Measurements from ENCODE around the gene ZHX3.

ZHX3 gene

GRCh38 chr20:41171736-41172295 lies 145.7 kb downstream of the ZHX3 start:
- peak in 1 of 2 experiments; percentile 4 for DNase-seq (ENCODE audit: low spot score in 2 of 2)
- Histone ChIP-seq H3K36me3 (replicated peaks) (peaks cover 83% of the 10 kb centered on the region), H3K4me1 (no peaks in the 10 kb centered on the region), H3K27me3 (ENCODE audit: low read depth) (no peaks in the 10 kb centered on the region), H3K4me3 (no peak overlapping the region), H3K9me3 (no peaks in the 10 kb centered on the region)
- in situ Hi-C loops (cut with MboI; ENCODE audit: low sequenced_read_pairs) = no loop called here

- H3K27me3 ChIP-seq (ENCODE audit: low read depth) = no peaks in the 10 kb centered on the region
- H3K36me3 ChIP-seq (replicated peaks) = peaks cover 85% of the 10 kb centered on the region
These were observed 147.0 kb downstream of the ZHX3 start for GRCh38 chr20:41170386-41171105.

GRCh38 chr20:41169791-41170351 lies 147.7 kb downstream of the ZHX3 start:
- Histone ChIP-seq H3K36me3 (replicated peaks) (peaks cover 87% of the 10 kb centered on the region), H3K9me3 (no peaks in the 10 kb centered on the region), H3K4me3 (no peak overlapping the region), H3K4me1 (no peaks in the 10 kb centered on the region), H3K27me3 (ENCODE audit: low read depth) (no peaks in the 10 kb centered on the region)
- in situ Hi-C loops (cut with MboI; ENCODE audit: low sequenced_read_pairs) = no loop called here
- no peak for DNase-seq (ENCODE audit: low spot score in 2 of 2)

More at GRCh38 chr20:41170386-41171105, 147.0 kb downstream of the ZHX3 start:
- H3K9me3 ChIP-seq = no peaks in the 10 kb centered on the region
- no peak for DNase-seq (ENCODE audit: low spot score in 2 of 2)
- H3K4me3 ChIP-seq = no peak overlapping the region
- in situ Hi-C loops (cut with MboI; ENCODE audit: low sequenced_read_pairs) = no loop called here
- H3K4me1 ChIP-seq = no peaks in the 10 kb centered on the region

GRCh38 chr20:41169162-41169690 lies 148.3 kb downstream of the ZHX3 start:
- Histone ChIP-seq H3K9me3 (no peaks in the 10 kb centered on the region), H3K27me3 (ENCODE audit: low read depth) (no peaks in the 10 kb centered on the region), H3K4me1 (no peaks in the 10 kb centered on the region), H3K36me3 (replicated peaks) (peaks cover 85% of the 10 kb centered on the region), H3K4me3 (no peak overlapping the region)
- no peak for DNase-seq (ENCODE audit: low spot score in 2 of 2)
- in situ Hi-C loops (cut with MboI; ENCODE audit: low sequenced_read_pairs) = no loop called here

GRCh38 chr20:41168281-41169161 lies 149.0 kb downstream of the ZHX3 start:
- no peaks in the 10 kb centered on the region for H3K27me3 ChIP-seq (ENCODE audit: low read depth)
- no peaks in the 10 kb centered on the region for H3K4me1 ChIP-seq
- no peak for DNase-seq (ENCODE audit: low spot score in 2 of 2)
- H3K4me3 ChIP-seq = no peak overlapping the region
- peaks cover 85% of the 10 kb centered on the region for H3K36me3 ChIP-seq (replicated peaks)
- in situ Hi-C loops (cut with MboI; ENCODE audit: low sequenced_read_pairs) = no loop called here
- H3K9me3 ChIP-seq = no peaks in the 10 kb centered on the region

- H3K4me1 ChIP-seq = no peaks in the 10 kb centered on the region
- H3K4me3 ChIP-seq = no peak overlapping the region
- no peak for DNase-seq (ENCODE audit: low spot score in 2 of 2)
- in situ Hi-C loops (cut with MboI; ENCODE audit: low sequenced_read_pairs) = no loop called here
- no peaks in the 10 kb centered on the region for H3K27me3 ChIP-seq (ENCODE audit: low read depth)
- no peaks in the 10 kb centered on the region for H3K9me3 ChIP-seq
- H3K36me3 ChIP-seq (replicated peaks) = peaks cover 85% of the 10 kb centered on the region
These were observed 149.9 kb downstream of the ZHX3 start for GRCh38 chr20:41167481-41168253.

GRCh38 chr20:41167118-41167470 lies 150.4 kb downstream of the ZHX3 start:
- Histone ChIP-seq H3K27me3 (ENCODE audit: low read depth) (no peaks in the 10 kb centered on the region), H3K4me3 (no peak overlapping the region), H3K9me3 (no peaks in the 10 kb centered on the region), H3K36me3 (replicated peaks) (peaks cover 84% of the 10 kb centered on the region), H3K4me1 (no peaks in the 10 kb centered on the region)
- no peak for DNase-seq (ENCODE audit: low spot score in 2 of 2)
- in situ Hi-C loops (cut with MboI; ENCODE audit: low sequenced_read_pairs) = no loop called here

- Histone ChIP-seq H3K4me1 (no peaks in the 10 kb centered on the region), H3K9me3 (no peaks in the 10 kb centered on the region), H3K27me3 (ENCODE audit: low read depth) (no peaks in the 10 kb centered on the region), H3K4me3 (no peak overlapping the region), H3K36me3 (replicated peaks) (peaks cover 79% of the 10 kb centered on the region)
- DNase-seq (ENCODE audit: low spot score in 2 of 2) = no peak
- in situ Hi-C loops (cut with MboI; ENCODE audit: low sequenced_read_pairs) = no loop called here
These were observed 151.1 kb downstream of the ZHX3 start for GRCh38 chr20:41166201-41167117.

- no peaks in the 10 kb centered on the region for H3K9me3 ChIP-seq
- no peak for DNase-seq (ENCODE audit: low spot score in 2 of 2)
- no peaks in the 10 kb centered on the region for H3K4me1 ChIP-seq
- in situ Hi-C loops (cut with MboI; ENCODE audit: low sequenced_read_pairs) = no loop called here
- no peaks in the 10 kb centered on the region for H3K27me3 ChIP-seq (ENCODE audit: low read depth)
- H3K36me3 ChIP-seq (replicated peaks) = peaks cover 76% of the 10 kb centered on the region
- no peak overlapping the region for H3K4me3 ChIP-seq
These were observed 152.3 kb downstream of the ZHX3 start for GRCh38 chr20:41165001-41165882.

- no peaks in the 10 kb centered on the region for H3K4me1 ChIP-seq
- in situ Hi-C loops (cut with MboI; ENCODE audit: low sequenced_read_pairs) = no loop called here
- H3K27me3 ChIP-seq (ENCODE audit: low read depth) = no peaks in the 10 kb centered on the region
- peaks cover 70% of the 10 kb centered on the region for H3K36me3 ChIP-seq (replicated peaks)
- H3K9me3 ChIP-seq = no peaks in the 10 kb centered on the region
- H3K4me3 ChIP-seq = no peak overlapping the region
- DNase-seq (ENCODE audit: low spot score in 2 of 2) = no peak
These were observed 153.7 kb downstream of the ZHX3 start for GRCh38 chr20:41163821-41164220.

GRCh38 chr20:41162396-41162795 lies 155.1 kb downstream of the ZHX3 start:
- Histone ChIP-seq H3K4me3 (no peak overlapping the region), H3K36me3 (replicated peaks) (peaks cover 57% of the 10 kb centered on the region), H3K27me3 (ENCODE audit: low read depth) (no peaks in the 10 kb centered on the region), H3K9me3 (no peaks in the 10 kb centered on the region), H3K4me1 (no peaks in the 10 kb centered on the region)
- no peak for DNase-seq (ENCODE audit: low spot score in 2 of 2)
- in situ Hi-C loops (cut with MboI; ENCODE audit: low sequenced_read_pairs) = no loop called here

- DNase-seq (ENCODE audit: low spot score in 2 of 2) = no peak
- Histone ChIP-seq H3K27me3 (ENCODE audit: low read depth) (no peaks in the 10 kb centered on the region), H3K4me1 (no peaks in the 10 kb centered on the region), H3K36me3 (replicated peaks) (peaks cover 55% of the 10 kb centered on the region), H3K9me3 (no peaks in the 10 kb centered on the region), H3K4me3 (no peak overlapping the region)
- in situ Hi-C loops (cut with MboI; ENCODE audit: low sequenced_read_pairs) = no loop called here
These were observed 155.6 kb downstream of the ZHX3 start for GRCh38 chr20:41161886-41162285.

All from HAP-1 (cell line).